Measurements from ENCODE around the gene RILPL1. TPM values are rescaled to one million over a fixed set of nuclear protein-coding genes. Genes with fewer than 3 reads are reported as not detected.

RILPL1 gene
- total and polyA plus RNA-seq, 2 donors (not counting 1 experiment from before 2014, with no cell fraction given) = 7.8 to 15.8 TPM

GRCh38 chr12:123502163-123502704 is 31.3 kb downstream of the RILPL1 start:
- no peaks in the 10 kb centered on the region for H3K36me3 ChIP-seq (ENCODE audit: control insufficient read depth, insufficient read depth, low read length)
- H3K4me3 ChIP-seq (replicated peaks in 1 of 4; ENCODE audit: control extremely low read depth in 1 of 4, insufficient read depth in 1 of 4, low read depth in 3 of 4, low read length in 4 of 4) = no peak overlapping the region
- no peaks in the 10 kb centered on the region for H4K20me1 ChIP-seq (ENCODE audit: control insufficient read depth, extremely low read depth, insufficient read depth, low read length)
- H3K27ac ChIP-seq (ENCODE audit: insufficient read depth, low read length) = no peak overlapping the region
- no peaks in the 10 kb centered on the region for H3K9me3 ChIP-seq (ENCODE audit: control insufficient read depth, insufficient read depth, low read depth, low read length)
- H3K4me1 ChIP-seq (ENCODE audit: control insufficient read depth, extremely low read depth, insufficient read depth, low read length) = no peaks in the 10 kb centered on the region
- TF ChIP-seq EZH2 (IDR thresholded peaks at IDR 0.05; ENCODE audit: low read length, missing control alignments) = no peak
- DNase-seq (ENCODE audit: low read depth in 2 of 2) = no peak
- no peak overlapping the region for H3K9ac ChIP-seq (ENCODE audit: insufficient read depth, low read length)
- no peaks in the 10 kb centered on the region for H3K79me2 ChIP-seq (ENCODE audit: control insufficient read depth, insufficient read depth, low read length)
- H3K4me2 ChIP-seq (ENCODE audit: extremely low read depth, insufficient read depth, low read length) = no peak overlapping the region
- H3K27me3 ChIP-seq (ENCODE audit: control insufficient read depth, insufficient read depth, low read length) = no peaks in the 10 kb centered on the region
- no peak overlapping the region for H2AFZ ChIP-seq (ENCODE audit: low read length)

- H3K9ac ChIP-seq (ENCODE audit: insufficient read depth, low read length) = no peak overlapping the region
- H3K4me2 ChIP-seq (ENCODE audit: extremely low read depth, insufficient read depth, low read length) = no peak overlapping the region
- H3K4me1 ChIP-seq (ENCODE audit: control insufficient read depth, extremely low read depth, insufficient read depth, low read length) = no peaks in the 10 kb centered on the region
- H3K4me3 ChIP-seq (replicated peaks in 1 of 4; ENCODE audit: control extremely low read depth in 1 of 4, insufficient read depth in 1 of 4, low read depth in 3 of 4, low read length in 4 of 4) = no peak overlapping the region
- no peaks in the 10 kb centered on the region for H3K79me2 ChIP-seq (ENCODE audit: control insufficient read depth, insufficient read depth, low read length)
- H2AFZ ChIP-seq (ENCODE audit: low read length) = no peak overlapping the region
- H3K9me3 ChIP-seq (ENCODE audit: control insufficient read depth, insufficient read depth, low read depth, low read length) = no peaks in the 10 kb centered on the region
- H3K36me3 ChIP-seq (ENCODE audit: control insufficient read depth, insufficient read depth, low read length) = peaks cover 2% of the 10 kb centered on the region
- no peak overlapping the region for H3K27ac ChIP-seq (ENCODE audit: insufficient read depth, low read length)
- TF ChIP-seq EZH2 (IDR thresholded peaks at IDR 0.05; ENCODE audit: low read length, missing control alignments) (no peak), CTCF (conservative IDR thresholded peaks at IDR 0.05 in 1 of 2, IDR thresholded peaks at IDR 0.05 in 1 of 2; ENCODE audit: low read depth in 1 of 2, low read length in 2 of 2) (no peak)
- no peaks in the 10 kb centered on the region for H4K20me1 ChIP-seq (ENCODE audit: control insufficient read depth, extremely low read depth, insufficient read depth, low read length)
- DNase-seq (ENCODE audit: low read depth in 2 of 2) = no peak
- no peaks in the 10 kb centered on the region for H3K27me3 ChIP-seq (ENCODE audit: control insufficient read depth, insufficient read depth, low read length)
Observed at GRCh38 chr12:123499332-123499731, 34.2 kb downstream of the RILPL1 start.

DNA sequence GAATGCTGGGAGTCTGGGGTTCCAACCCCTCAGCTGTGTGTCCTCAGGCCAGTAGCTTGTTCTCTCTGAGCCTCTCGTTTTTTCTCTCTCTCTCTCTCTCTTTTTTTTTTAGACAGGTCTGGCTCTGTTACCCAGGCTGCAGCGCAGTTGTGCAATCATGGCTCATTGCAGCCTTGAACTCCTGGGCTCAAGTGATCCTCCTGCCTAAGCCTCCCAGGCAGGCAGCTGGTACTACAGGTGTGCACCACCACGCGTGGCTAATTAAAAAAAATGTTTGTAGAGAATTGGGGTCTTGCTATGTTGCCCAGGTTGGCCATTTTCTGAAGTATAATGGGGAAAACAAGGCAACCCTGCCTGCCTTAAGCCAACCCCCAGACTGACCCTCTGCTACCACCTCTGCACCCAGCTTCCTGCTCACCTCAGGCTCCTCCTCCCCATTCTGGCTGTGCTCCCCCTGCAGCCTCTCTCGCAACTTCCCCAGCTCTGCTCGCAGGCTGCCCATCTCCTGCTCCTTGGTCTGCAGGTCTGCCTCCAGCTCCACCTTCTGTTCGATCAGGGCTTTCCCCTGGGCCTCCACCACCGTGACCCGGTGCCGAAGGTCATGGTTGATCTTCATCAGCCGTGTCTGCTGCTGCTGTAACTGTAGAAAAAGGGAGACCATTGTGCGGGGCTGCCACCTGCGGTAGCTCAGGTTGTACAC is 35.2 kb downstream of the RILPL1 start:
- peaks cover 2% of the 10 kb centered on the region for H3K36me3 ChIP-seq (ENCODE audit: control insufficient read depth, insufficient read depth, low read length)
- H3K4me2 ChIP-seq (ENCODE audit: extremely low read depth, insufficient read depth, low read length) = no peak overlapping the region
- no peak overlapping the region for H3K4me3 ChIP-seq (replicated peaks in 1 of 4; ENCODE audit: control extremely low read depth in 1 of 4, insufficient read depth in 1 of 4, low read depth in 3 of 4, low read length in 4 of 4)
- no peak for DNase-seq (ENCODE audit: low read depth in 2 of 2)
- H3K9ac ChIP-seq (ENCODE audit: insufficient read depth, low read length) = no peak overlapping the region
- H3K27ac ChIP-seq (ENCODE audit: insufficient read depth, low read length) = no peak overlapping the region
- no peak overlapping the region for H2AFZ ChIP-seq (ENCODE audit: low read length)
- TF ChIP-seq CTCF (conservative IDR thresholded peaks at IDR 0.05 in 1 of 2, IDR thresholded peaks at IDR 0.05 in 1 of 2; ENCODE audit: low read depth in 1 of 2, low read length in 2 of 2) (no peak), EZH2 (IDR thresholded peaks at IDR 0.05; ENCODE audit: low read length, missing control alignments) (no peak)
- no peaks in the 10 kb centered on the region for H3K27me3 ChIP-seq (ENCODE audit: control insufficient read depth, insufficient read depth, low read length)
- no peaks in the 10 kb centered on the region for H3K9me3 ChIP-seq (ENCODE audit: control insufficient read depth, insufficient read depth, low read depth, low read length)
- no peaks in the 10 kb centered on the region for H3K4me1 ChIP-seq (ENCODE audit: control insufficient read depth, extremely low read depth, insufficient read depth, low read length)
- H4K20me1 ChIP-seq (ENCODE audit: control insufficient read depth, extremely low read depth, insufficient read depth, low read length) = no peaks in the 10 kb centered on the region
- H3K79me2 ChIP-seq (ENCODE audit: control insufficient read depth, insufficient read depth, low read length) = no peaks in the 10 kb centered on the region

Measured in fibroblast of lung (primary cell).